NCI-H2227 (cell line): ENCODE results near the gene MVD.

Experiments used
- DNase-seq: peaks from one replicate; lab custom pipeline; 2025; ENCODE audit not compliant: unreplicated experiment; lab: John Stamatoyannopoulos, UW

The MVD gene

GRCh38 chr16:88627531-88628411, 35.1 kb downstream of the MVD start:
- no peak for DNase-seq

- DNase-seq = no peak
Measured at GRCh38 chr16:88626646-88627045, 36.2 kb downstream of the MVD start.

- DNase-seq = no peak
Measured at GRCh38 chr16:88624977-88625576, 37.8 kb downstream of the MVD start.

GRCh38 chr16:88624481-88624880, 38.4 kb downstream of the MVD start:
- DNase-seq = no peak

- DNase-seq = no peak
Measured at GRCh38 chr16:88623858-88624257, 39.0 kb downstream of the MVD start.

- DNase-seq = no peak
Measured at GRCh38 chr16:88622866-88623265, 40.0 kb downstream of the MVD start.

GRCh38 chr16:88622125-88622524, 40.8 kb downstream of the MVD start:
- DNase-seq = no peak

GRCh38 chr16:88619859-88620815, 42.8 kb downstream of the MVD start:
- DNase-seq = no peak

- DNase-seq = no peak
Measured at GRCh38 chr16:88618956-88619667, 43.8 kb downstream of the MVD start.

GRCh38 chr16:88618182-88618955, 44.5 kb downstream of the MVD start:
- no peak for DNase-seq

GRCh38 chr16:88617268-88618031, 45.4 kb downstream of the MVD start:
- no peak for DNase-seq

GRCh38 chr16:88616736-88617135, 46.2 kb downstream of the MVD start:
- DNase-seq = no peak

- no peak for DNase-seq
Measured at GRCh38 chr16:88616320-88616719, 46.6 kb downstream of the MVD start.

GRCh38 chr16:88614818-88615580, 47.9 kb downstream of the MVD start:
- no peak for DNase-seq

- no peak for DNase-seq
Measured at GRCh38 chr16:88613911-88614817, 48.7 kb downstream of the MVD start.

- no peak for DNase-seq
Measured at GRCh38 chr16:88613293-88613692, 49.6 kb downstream of the MVD start.
